Colon (tissue), 2 donors: ENCODE measurements around the gene TPD52L2.
"Not testable (repeated sequence)": the region's sequence is repeated elsewhere in the genome, so short reads cannot be mapped to it uniquely, and the experiment has no call there.

ENCODE experiments used
- FAIRE-seq: peaks from 2 replicates; lab custom pipeline; 2012; peaks lifted over from hg19 to GRCh38; lab: Jason Lieb, UNC
- donor health status: control.
- donor health status: control.

Gene TPD52L2

GRCh38 chr20:63878899-63879663 lies 14.0 kb downstream of the TPD52L2 start:
- no peak for FAIRE-seq

GRCh38 chr20:63880901-63881300 lies 15.8 kb downstream of the TPD52L2 start:
- not testable (repeated sequence) for FAIRE-seq

- FAIRE-seq = no peak
Observed at GRCh38 chr20:63881451-63882226, 16.6 kb downstream of the TPD52L2 start.

- no peak for FAIRE-seq
Observed at GRCh38 chr20:63882257-63883200, 17.5 kb downstream of the TPD52L2 start.

- no peak for FAIRE-seq
Observed at GRCh38 chr20:63883201-63883593, 18.1 kb downstream of the TPD52L2 start.

GRCh38 chr20:63884506-63885263 lies 19.6 kb downstream of the TPD52L2 start:
- no peak for FAIRE-seq

GRCh38 chr20:63885264-63886053 lies 20.4 kb downstream of the TPD52L2 start:
- no peak for FAIRE-seq

- no peak for FAIRE-seq
Observed at GRCh38 chr20:63886054-63886419, 21.0 kb downstream of the TPD52L2 start.

- no peak for FAIRE-seq
Observed at GRCh38 chr20:63886921-63887320, 21.9 kb downstream of the TPD52L2 start.

- FAIRE-seq = no peak
Observed at GRCh38 chr20:63889241-63890200, 24.5 kb downstream of the TPD52L2 start.

- no peak for FAIRE-seq
Observed at GRCh38 chr20:63890201-63890576, 25.1 kb downstream of the TPD52L2 start.

- no peak for FAIRE-seq
Observed at GRCh38 chr20:63890616-63891015, 25.5 kb downstream of the TPD52L2 start.

GRCh38 chr20:63891061-63892002 lies 26.3 kb downstream of the TPD52L2 start:
- FAIRE-seq = no peak

- no peak for FAIRE-seq
Observed at GRCh38 chr20:63892402-63892801, 27.3 kb downstream of the TPD52L2 start.

GRCh38 chr20:63893999-63894357 lies 28.9 kb downstream of the TPD52L2 start:
- FAIRE-seq = no peak

GRCh38 chr20:63894358-63895201 lies 29.5 kb downstream of the TPD52L2 start, which contains the start of gene DNAJC5:
DNAJC5 (plus strand) TSS chr20:63895126; CDS start chr20:63928346, 33,220 bp downstream.
- no peak for FAIRE-seq

GRCh38 chr20:63895202-63895951 lies 30.3 kb downstream of the TPD52L2 start:
- FAIRE-seq = no peak
